HG03095 (cell line): ENCODE data around the gene SCN1A.
"Not testable (repeated sequence)": the region's sequence is repeated elsewhere in the genome, so short reads cannot be mapped to it uniquely, and the experiment has no call there.

Source experiments
- ATAC-seq: cut with Tn5 transposase; IDR thresholded peaks from one replicate; pipeline ENCODE4 v1.9.1; 2021; ENCODE audit warnings: moderate library complexity; ENCODE audit not compliant: unreplicated experiment

SCN1A gene

GRCh38 chr2:165990846-165991245, 137.0 kb downstream of the SCN1A start:
- no peak for ATAC-seq

- ATAC-seq, result no peak
Measured at GRCh38 chr2:165989851-165990250, 138.0 kb downstream of the SCN1A start.

- ATAC-seq, result no peak
Measured at GRCh38 chr2:165985120-165985519, 142.7 kb downstream of the SCN1A start.

GRCh38 chr2:165972161-165972560, 155.7 kb downstream of the SCN1A start:
- not testable (repeated sequence) for ATAC-seq

- ATAC-seq, result no peak
Measured at GRCh38 chr2:165970663-165971062, 157.2 kb downstream of the SCN1A start.

GRCh38 chr2:165969227-165969626, 158.6 kb downstream of the SCN1A start:
- no peak for ATAC-seq

- no peak for ATAC-seq
Measured at GRCh38 chr2:165967746-165968145, 160.1 kb downstream of the SCN1A start.

GRCh38 chr2:165961818-165962217, 166.0 kb downstream of the SCN1A start:
- ATAC-seq, result no peak

- ATAC-seq, result no peak
Measured at GRCh38 chr2:165959371-165959770, 168.4 kb downstream of the SCN1A start.

- no peak for ATAC-seq
Measured at GRCh38 chr2:165958313-165958960, 169.4 kb downstream of the SCN1A start.

- ATAC-seq, result no peak
Measured at GRCh38 chr2:165957030-165957675, 170.7 kb downstream of the SCN1A start.

GRCh38 chr2:165953655-165954606, 173.9 kb downstream of the SCN1A start, which contains the start of gene TTC21B:
Gene TTC21B (minus strand): TSS chr2:165953776. CDS start chr2:165953705, 71 bp downstream.
- peak; percentile 96 for ATAC-seq

- ATAC-seq, result peak; percentile 28
Measured at GRCh38 chr2:165953306-165953654, 174.5 kb downstream of the SCN1A start.

GRCh38 chr2:165952741-165953211, 175.0 kb downstream of the SCN1A start:
- ATAC-seq, result no peak

- no peak for ATAC-seq
Measured at GRCh38 chr2:165952085-165952484, 175.7 kb downstream of the SCN1A start.

GRCh38 chr2:165950438-165950837, 177.4 kb downstream of the SCN1A start:
- no peak for ATAC-seq

- no peak for ATAC-seq
Measured at GRCh38 chr2:165941827-165942226, 186.0 kb downstream of the SCN1A start.

- ATAC-seq, result no peak
Measured at GRCh38 chr2:165938237-165938636, 189.6 kb downstream of the SCN1A start.
